Measurements from ENCODE around the gene OXSR1. TPM values are rescaled to one million over a fixed set of nuclear protein-coding genes. Genes with fewer than 3 reads are reported as not detected.

The OXSR1 gene
- total and polyA plus RNA-seq, 10 of the 15 experiments (the other 5 are each of a cell fraction or from before 2014, with no cell fraction given), result 12.4 to 54.6 (median 35.7) TPM

- TF ChIP-seq, protein P1, sequence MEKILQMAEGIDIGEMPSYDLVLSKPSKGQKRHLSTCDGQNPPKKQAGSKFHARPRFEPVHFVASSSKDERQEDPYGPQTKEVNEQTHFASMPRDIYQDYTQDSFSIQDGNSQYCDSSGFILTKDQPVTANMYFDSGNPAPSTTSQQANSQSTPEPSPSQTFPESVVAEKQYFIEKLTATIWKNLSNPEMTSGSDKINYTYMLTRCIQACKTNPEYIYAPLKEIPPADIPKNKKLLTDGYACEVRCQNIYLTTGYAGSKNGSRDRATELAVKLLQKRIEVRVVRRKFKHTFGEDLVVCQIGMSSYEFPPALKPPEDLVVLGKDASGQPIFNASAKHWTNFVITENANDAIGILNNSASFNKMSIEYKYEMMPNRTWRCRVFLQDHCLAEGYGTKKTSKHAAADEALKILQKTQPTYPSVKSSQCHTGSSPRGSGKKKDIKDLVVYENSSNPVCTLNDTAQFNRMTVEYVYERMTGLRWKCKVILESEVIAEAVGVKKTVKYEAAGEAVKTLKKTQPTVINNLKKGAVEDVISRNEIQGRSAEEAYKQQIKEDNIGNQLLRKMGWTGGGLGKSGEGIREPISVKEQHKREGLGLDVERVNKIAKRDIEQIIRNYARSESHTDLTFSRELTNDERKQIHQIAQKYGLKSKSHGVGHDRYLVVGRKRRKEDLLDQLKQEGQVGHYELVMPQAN (conservative IDR thresholded peaks at IDR 0.05), result no peak
- TF ChIP-seq POLR2AphosphoS5 (IDR thresholded peaks at IDR 0.05; ENCODE audit: low read length), result no peak
- no peak for TF ChIP-seq JUND (IDR thresholded peaks at IDR 0.05; ENCODE audit: low read depth, low read length)
- TF ChIP-seq, protein P2, sequence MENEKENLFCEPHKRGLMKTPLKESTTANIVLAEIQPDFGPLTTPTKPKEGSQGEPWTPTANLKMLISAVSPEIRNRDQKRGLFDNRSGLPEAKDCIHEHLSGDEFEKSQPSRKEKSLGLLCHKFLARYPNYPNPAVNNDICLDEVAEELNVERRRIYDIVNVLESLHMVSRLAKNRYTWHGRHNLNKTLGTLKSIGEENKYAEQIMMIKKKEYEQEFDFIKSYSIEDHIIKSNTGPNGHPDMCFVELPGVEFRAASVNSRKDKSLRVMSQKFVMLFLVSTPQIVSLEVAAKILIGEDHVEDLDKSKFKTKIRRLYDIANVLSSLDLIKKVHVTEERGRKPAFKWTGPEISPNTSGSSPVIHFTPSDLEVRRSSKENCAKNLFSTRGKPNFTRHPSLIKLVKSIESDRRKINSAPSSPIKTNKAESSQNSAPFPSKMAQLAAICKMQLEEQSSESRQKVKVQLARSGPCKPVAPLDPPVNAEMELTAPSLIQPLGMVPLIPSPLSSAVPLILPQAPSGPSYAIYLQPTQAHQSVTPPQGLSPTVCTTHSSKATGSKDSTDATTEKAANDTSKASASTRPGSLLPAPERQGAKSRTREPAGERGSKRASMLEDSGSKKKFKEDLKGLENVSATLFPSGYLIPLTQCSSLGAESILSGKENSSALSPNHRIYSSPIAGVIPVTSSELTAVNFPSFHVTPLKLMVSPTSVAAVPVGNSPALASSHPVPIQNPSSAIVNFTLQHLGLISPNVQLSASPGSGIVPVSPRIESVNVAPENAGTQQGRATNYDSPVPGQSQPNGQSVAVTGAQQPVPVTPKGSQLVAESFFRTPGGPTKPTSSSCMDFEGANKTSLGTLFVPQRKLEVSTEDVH (IDR thresholded peaks at IDR 0.05; ENCODE audit: low read depth, partially characterized antibody), result no peak
- no peak for TF ChIP-seq ESRRA (IDR thresholded peaks at IDR 0.05; ENCODE audit: low read length)
- TF ChIP-seq GABPA (IDR thresholded peaks at IDR 0.05; ENCODE audit: low read depth), result no peak
- TF ChIP-seq SIX5 (IDR thresholded peaks at IDR 0.05; ENCODE audit: low read depth, low read length, severe bottlenecking), result no peak
- TF ChIP-seq GATAD2B (conservative IDR thresholded peaks at IDR 0.05; ENCODE audit: low read depth), result no peak
- peak; percentile 89 for TF ChIP-seq TCF7 (IDR thresholded peaks at IDR 0.05; ENCODE audit: borderline replicate concordance)
- TF ChIP-seq NFYB (IDR thresholded peaks at IDR 0.05; ENCODE audit: insufficient read depth, low read depth, low read length), result no peak
- TF ChIP-seq BCL11A (IDR thresholded peaks at IDR 0.05; ENCODE audit: low read depth, low read length), result peak; percentile 42; the same call in 1 of the 2 replicates
- TF ChIP-seq SMC3 (IDR thresholded peaks at IDR 0.05; ENCODE audit: borderline replicate concordance, low read length), result no peak
- TF ChIP-seq, protein P3, sequence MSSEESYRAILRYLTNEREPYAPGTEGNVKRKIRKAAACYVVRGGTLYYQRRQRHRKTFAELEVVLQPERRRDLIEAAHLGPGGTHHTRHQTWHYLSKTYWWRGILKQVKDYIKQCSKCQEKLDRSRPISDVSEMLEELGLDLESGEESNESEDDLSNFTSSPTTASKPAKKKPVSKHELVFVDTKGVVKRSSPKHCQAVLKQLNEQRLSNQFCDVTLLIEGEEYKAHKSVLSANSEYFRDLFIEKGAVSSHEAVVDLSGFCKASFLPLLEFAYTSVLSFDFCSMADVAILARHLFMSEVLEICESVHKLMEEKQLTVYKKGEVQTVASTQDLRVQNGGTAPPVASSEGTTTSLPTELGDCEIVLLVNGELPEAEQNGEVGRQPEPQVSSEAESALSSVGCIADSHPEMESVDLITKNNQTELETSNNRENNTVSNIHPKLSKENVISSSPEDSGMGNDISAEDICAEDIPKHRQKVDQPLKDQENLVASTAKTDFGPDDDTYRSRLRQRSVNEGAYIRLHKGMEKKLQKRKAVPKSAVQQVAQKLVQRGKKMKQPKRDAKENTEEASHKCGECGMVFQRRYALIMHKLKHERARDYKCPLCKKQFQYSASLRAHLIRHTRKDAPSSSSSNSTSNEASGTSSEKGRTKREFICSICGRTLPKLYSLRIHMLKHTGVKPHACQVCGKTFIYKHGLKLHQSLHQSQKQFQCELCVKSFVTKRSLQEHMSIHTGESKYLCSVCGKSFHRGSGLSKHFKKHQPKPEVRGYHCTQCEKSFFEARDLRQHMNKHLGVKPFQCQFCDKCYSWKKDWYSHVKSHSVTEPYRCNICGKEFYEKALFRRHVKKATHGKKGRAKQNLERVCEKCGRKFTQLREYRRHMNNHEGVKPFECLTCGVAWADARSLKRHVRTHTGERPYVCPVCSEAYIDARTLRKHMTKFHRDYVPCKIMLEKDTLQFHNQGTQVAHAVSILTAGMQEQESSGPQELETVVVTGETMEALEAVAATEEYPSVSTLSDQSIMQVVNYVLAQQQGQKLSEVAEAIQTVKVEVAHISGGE (CRISPR knock-in tag; IDR thresholded peaks at IDR 0.05), result no peak
- 0 out of 4 replicates have a peak, but pooled peaks of 1 of the 2 experiments have one; percentile 28 for TF ChIP-seq EP300 (IDR thresholded peaks at IDR 0.05; ENCODE audit: borderline replicate concordance in 1 of 2, control insufficient read depth in 1 of 2, low read depth in 2 of 2, low read length in 2 of 2)
- TF ChIP-seq HSF1 (IDR thresholded peaks at IDR 0.05; ENCODE audit: low read depth, low read length), result no peak
- TF ChIP-seq CHD1 (IDR thresholded peaks at IDR 0.05; ENCODE audit: low read depth, low read length), result no peak
- TF ChIP-seq, protein P4, sequence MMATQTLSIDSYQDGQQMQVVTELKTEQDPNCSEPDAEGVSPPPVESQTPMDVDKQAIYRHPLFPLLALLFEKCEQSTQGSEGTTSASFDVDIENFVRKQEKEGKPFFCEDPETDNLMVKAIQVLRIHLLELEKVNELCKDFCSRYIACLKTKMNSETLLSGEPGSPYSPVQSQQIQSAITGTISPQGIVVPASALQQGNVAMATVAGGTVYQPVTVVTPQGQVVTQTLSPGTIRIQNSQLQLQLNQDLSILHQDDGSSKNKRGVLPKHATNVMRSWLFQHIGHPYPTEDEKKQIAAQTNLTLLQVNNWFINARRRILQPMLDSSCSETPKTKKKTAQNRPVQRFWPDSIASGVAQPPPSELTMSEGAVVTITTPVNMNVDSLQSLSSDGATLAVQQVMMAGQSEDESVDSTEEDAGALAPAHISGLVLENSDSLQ (IDR thresholded peaks at IDR 0.05), result no peak
Measured at GRCh38 chr3:38169027-38169317, 3.6 kb downstream of the OXSR1 start (continued).

All from GM12878 (cell line).